IPS DF 19.7 (cell line): ENCODE data around the gene BRF1.

Experiments used
- DNase-seq: peaks from one replicate; pipeline ENCODE4 v3.0.0-alpha.2; 2013; ENCODE audit warnings: low read depth, low spot score

BRF1 gene

DNA sequence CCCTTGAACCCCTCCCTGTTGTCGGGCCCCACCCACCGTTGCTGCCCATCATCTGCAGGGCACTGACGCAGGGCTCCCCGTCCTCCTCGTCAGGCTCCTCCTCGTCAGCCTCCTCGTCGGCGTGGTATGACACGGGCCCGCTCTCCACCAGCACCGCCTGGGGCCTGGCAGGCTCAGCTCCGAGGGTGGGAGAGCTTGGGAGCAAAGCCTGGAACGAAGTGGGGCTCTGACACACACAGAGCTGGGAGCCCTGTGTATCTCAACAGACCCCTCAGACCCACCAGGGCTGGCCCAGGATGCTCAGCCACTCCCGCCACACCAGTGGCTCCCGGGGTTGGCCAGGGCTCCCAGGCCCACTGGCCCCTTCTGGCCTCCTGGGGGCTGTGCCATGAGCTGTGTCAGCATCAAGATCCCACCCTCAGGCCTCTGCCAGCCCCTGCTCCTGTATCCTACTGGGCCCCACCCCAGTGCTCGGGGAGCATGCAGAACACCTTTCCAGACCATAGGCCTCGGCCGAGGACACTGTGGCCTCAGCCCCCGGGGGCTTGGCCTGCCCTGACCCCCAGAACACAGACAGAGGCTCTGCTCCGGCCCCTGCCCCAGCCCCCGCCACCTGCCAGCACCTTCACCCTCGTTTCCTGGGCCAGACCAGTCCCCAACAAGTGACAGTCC, 89.6 kb downstream of the BRF1 start:
- DNase-seq = no peak

- DNase-seq = no peak
Observed at GRCh38 chr14:105210266-105211025, 90.4 kb downstream of the BRF1 start.

DNA sequence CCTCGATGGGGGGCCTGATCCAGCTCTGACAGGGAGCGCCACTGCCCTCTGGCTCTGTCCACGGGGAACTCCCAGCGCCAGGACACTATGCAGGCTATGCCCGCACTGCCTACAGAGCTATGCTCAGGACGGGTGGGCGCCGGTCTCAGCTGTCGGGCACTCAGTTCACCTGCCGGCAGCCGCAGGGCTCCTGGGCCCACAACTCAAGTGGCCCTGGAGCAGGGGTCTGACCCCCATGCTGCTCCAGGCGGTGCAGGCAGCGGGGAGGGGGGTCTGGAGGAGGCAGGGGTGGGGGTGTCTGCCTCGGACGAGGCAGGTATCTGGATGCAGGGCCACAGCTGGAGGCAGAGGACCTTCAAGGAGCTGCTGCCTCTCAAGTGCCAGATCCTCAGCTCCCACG, 91.2 kb downstream of the BRF1 start:
- DNase-seq = no peak

- DNase-seq = no peak
Observed at GRCh38 chr14:105209091-105209490, 91.7 kb downstream of the BRF1 start.

GRCh38 chr14:105208738-105209075, 92.1 kb downstream of the BRF1 start:
- no peak for DNase-seq

GRCh38 chr14:105207996-105208737, 92.6 kb downstream of the BRF1 start:
- no peak for DNase-seq

DNA sequence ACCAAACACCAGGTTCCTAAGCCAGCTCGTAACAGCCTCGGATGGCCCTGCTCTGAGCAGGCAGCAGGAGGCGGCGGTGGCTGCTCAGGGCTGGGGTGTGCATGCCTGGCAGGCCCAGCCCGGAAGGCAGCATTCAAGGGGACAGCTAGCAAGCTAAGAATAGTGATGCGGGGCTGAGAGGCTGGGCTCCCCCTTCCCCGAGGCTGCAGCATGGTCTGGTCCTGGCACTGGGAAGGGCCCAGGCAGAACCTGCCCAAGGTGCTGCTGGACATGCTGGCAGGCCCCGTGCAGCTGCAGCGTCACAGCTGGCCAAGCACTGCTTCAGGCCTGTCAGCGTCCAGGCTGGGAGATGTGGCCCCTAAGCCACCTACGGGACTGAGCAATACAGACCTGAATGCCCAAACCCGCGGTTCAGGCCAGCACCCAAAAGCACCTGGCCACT, 93.3 kb downstream of the BRF1 start:
- no peak for DNase-seq

- DNase-seq = no peak
Observed at GRCh38 chr14:105206873-105207272, 93.9 kb downstream of the BRF1 start.

- no peak for DNase-seq
Observed at GRCh38 chr14:105205673-105206208, 95.1 kb downstream of the BRF1 start.

DNA sequence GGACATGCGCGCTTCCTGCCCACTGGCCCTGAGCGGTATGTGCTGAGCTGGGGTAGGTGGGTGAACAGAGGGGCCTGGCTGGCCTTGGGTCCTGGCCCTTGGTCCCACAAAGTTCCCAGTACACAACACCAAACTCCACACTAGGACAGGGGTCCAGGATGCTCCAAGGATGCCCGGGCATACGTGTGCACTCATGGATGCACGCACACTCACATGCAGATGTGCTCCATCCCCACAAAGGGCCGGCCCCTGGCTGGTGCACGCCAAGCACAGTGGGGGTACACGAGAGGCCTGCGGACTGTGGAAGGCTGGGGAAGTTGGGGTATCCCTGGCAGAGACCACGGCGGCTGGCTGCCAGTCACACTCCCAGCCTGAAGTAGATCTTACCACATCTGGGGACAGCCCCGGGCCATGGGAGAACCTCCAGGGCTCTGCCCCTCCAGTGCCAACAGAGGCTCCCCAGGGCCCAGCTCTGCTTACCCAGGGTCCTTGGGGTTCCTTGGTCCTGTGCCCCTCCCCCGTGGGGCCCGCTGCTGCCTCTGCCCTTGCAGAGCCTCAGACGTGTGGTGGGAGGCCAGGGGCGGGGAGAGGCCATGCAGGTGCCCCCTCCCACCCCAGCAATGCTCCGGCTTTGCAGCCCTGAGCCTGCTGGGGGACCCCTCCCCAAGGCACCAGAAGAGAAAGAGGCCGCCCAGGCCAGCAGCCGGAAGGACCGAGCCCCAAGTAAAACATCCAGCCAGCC, 95.7 kb downstream of the BRF1 start:
- DNase-seq = no peak

DNA sequence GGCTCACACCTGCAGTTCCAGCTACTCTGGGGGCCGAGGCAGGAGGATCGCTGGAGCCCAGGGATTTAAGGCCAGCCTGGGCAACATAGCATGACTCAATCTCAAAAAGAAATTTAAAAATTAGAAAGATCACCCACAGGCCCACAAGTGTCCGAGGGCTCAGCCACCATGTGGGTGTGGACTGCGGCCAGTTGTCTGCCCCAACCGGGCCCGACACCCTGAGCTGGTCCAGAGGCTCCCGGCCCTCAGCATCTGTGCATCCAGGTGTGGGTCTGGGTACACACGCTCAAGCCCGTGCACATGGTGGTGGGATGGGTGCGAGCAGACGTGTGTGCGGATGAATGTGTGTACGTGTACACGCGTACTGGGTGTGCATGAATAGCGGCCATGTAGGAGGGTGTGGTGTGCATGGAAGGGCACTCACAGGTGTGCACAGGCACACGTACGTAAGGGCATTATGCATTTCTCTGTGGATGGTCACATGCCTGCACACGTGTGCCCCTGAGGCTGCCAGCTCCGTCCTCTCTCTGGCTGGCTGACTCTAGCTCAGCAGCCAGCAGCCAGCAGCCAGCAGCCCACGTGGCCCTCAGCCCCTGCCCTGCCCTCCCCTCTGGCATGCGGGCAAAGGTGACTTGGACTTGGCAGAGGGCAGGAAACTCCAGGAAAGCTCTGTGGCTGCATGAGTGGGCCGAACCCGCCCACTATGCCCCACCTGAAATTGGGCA, 96.4 kb downstream of the BRF1 start:
- no peak for DNase-seq

DNA sequence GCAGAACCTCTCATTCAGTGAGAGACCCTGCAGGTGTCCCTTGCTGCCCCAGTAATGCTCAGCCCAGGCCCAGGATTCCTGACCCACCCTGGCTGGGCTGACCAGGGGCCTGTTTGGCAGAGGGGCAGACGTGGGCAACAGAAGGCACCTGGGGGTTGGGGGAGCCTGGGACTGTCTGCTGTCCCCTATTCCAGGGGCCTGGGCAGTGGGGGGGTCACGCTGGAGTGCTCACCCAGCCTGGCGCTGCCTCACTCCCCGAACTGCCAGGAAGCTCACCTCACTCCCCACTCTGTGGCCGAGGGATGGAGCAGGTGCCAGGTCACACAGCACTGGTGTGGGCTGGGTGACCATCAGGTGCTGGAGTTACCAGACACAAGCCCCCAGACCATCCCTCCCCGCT, 97.1 kb downstream of the BRF1 start:
- no peak for DNase-seq

GRCh38 chr14:105203057-105203531, 97.7 kb downstream of the BRF1 start:
- no peak for DNase-seq

GRCh38 chr14:105201925-105202513, 98.8 kb downstream of the BRF1 start:
- DNase-seq = no peak

DNA sequence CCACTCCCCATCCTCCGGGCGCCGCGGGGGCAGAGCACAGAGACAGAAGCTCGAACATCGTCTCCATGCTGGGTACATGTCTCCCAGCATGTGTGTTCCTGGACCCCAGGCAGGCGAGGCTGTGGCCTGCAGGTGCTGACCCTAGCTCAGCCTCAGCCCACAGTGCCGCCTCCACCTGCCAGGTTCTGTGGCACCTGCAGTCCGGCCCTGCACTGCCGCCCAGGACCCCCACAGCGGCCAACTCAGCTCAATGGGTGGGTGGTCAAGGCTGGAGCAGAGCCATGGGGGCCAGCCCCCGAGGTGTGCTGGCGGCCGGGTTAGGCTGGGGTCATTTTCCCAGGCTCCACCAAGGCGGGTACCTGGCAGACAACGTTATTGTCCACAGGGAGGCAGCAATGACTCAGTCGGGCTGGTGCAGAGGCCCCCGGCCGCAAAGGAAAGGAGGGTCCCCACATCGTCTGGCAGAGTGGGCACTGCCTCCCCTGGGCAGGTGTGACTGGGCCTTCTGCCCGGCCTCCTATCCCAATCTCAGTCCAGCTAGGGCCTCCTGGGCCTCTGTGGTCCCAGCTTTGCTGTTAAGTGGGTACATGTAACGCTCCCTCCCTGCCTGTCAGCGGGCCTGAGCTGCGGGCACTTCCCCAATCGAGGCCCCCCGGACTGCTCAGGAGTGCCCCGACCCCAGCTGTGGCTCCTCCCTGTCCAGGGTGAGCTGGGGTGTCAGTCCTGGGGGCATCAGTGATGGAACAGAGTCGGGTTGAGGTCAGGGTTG, 99.5 kb downstream of the BRF1 start:
- DNase-seq = no peak

- DNase-seq = no peak
Observed at GRCh38 chr14:105200641-105201040, 100.2 kb downstream of the BRF1 start.

DNA sequence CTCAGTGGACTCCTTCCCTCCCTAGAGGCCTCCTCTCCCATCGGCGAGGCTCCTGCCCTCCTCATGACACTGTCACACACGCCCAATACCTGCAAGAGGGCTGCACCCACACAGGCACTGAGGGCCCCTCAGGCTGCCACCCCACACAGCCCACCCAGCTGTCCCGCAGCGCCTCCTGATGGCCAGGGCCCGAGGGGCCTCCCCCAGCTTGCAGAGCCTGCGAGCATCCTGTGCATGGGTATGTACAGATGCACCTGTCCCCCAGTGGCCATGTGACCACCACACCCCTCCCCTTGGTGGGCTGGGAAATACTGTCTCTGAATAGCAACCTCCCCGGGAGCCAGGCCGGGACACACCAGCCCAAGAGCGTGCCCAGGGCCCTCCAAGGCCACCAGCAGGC, 100.7 kb downstream of the BRF1 start:
- DNase-seq = no peak

DNA sequence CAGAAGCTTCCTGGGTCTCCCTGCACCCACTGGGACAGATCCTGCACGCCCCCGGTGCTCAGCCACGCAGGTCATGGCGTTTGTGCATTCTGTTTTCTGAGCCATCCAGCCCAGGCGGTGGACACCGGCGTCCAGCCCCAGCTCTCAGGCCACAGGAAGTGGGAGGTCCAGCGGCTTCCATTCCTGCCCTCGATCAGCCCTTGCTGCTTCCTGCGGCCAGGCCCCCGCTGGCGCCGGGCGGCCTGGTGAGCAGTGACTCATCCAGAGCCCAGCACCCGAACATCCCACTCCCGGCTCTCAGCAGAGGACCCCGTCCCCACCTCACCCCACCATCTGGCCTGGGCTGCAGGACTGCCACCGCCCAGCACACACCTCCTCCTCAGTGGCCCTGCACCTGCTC, 101.7 kb downstream of the BRF1 start:
- DNase-seq = no peak

DNA sequence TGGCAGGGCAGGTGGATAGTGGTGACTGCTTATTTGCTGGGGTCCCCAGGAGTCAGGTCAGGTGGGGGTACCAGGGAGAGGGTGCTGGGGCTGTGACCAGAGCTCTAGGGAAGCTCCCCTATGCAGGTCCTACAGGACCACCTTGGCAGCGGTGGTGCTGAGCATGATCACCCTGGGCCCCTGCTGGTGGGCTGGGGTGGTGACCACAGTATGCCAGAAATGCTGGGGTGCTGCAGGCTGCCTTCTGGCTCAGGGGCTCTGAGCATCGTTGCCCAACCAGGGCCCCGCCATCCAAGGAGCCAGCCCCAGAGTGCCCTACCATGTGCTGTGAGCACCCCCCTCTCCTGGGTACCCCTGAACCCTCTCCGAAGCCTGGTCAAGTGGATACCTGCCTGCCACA, 102.2 kb downstream of the BRF1 start:
- no peak for DNase-seq

DNA sequence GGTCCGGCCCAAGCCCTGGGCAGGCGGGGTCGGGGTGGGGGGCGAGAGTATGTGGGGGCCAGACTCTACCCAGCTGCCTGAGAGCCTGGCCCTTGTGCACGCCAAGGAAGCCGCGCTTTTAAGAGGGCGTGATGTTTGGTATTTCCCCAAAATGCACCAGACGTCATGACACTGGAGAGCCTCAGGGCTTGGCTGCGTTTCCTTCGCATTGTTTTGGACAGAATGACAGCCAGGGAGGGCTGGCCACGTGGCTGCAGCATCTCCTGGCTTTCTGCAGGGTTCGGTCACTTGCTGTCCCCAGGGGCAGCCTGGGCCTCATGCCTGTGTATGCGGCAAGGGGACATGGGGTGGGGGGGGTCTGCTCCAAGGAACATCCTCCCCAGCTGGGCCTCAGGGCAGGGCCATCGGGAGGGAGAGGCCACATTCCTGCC, 103.6 kb downstream of the BRF1 start:
- DNase-seq = no peak
